ENCODE results near the gene CADM1.

GRCh38 chr11:115541518-115541917, 37.3 kb upstream of the CADM1 start:
- TF ChIP-seq CTCF (IDR thresholded peaks at IDR 0.05; ENCODE audit: low read depth, low read length, missing input control) = no peak
- no peak for TF ChIP-seq REST (IDR thresholded peaks at IDR 0.05)
- TF ChIP-seq SP1 (IDR thresholded peaks at IDR 0.05) = no peak
- TF ChIP-seq RXRA (IDR thresholded peaks at IDR 0.05) = no peak
- TF ChIP-seq YY1 (IDR thresholded peaks at IDR 0.05) = no peak
- TF ChIP-seq GABPA (IDR thresholded peaks at IDR 0.05 in 1 of 2, conservative IDR thresholded peaks at IDR 0.05 in 1 of 2) = no peak

Measured in liver (tissue), 3 donors.